ENCODE data around the gene TNFRSF1A. TPM values are rescaled to one million over a fixed set of nuclear protein-coding genes. Genes with fewer than 3 reads are reported as not detected.

The TNFRSF1A gene
- total and polyA plus RNA-seq, 2 of the 13 experiments (the other 11 are each of a cell fraction or from before 2014, with no cell fraction given) = 41.5 to 61.2 TPM

GRCh38 chr12:6336079-6336888 is 5.6 kb downstream of the TNFRSF1A start (continued):
- TF ChIP-seq CSRNP1 (CRISPR knock-in tag; IDR thresholded peaks at IDR 0.05) (no peak), AHR (CRISPR knock-in tag; IDR thresholded peaks at IDR 0.05) (0 out of 2 replicates have a peak, but pooled peaks have one; percentile 38), PHF21A (CRISPR knock-in tag; IDR thresholded peaks at IDR 0.05) (peak; percentile 53), ZNF292 (CRISPR knock-in tag; IDR thresholded peaks at IDR 0.05; ENCODE audit: borderline replicate concordance, low read depth) (0 out of 2 replicates have a peak, but pooled peaks have one; percentile 33), ATF4 (CRISPR knock-in tag; IDR thresholded peaks at IDR 0.05) (no peak; a peak in 1 of 4 replicates), POGZ (CRISPR knock-in tag; IDR thresholded peaks at IDR 0.05) (peak; percentile 21; the same call in 1 of the 2 replicates), TRAFD1 (CRISPR knock-in tag; IDR thresholded peaks at IDR 0.05; ENCODE audit: borderline replicate concordance) (no peak), KLF11 (CRISPR knock-in tag; IDR thresholded peaks at IDR 0.05) (0 out of 2 replicates have a peak, but pooled peaks have one; percentile 42), ZC3H4 (CRISPR knock-in tag; IDR thresholded peaks at IDR 0.05; ENCODE audit: borderline replicate concordance) (no peak; the same call in 1 of the 2 replicates), TBP (CRISPR knock-in tag; IDR thresholded peaks at IDR 0.05) (no peak), MED13 (CRISPR knock-in tag; IDR thresholded peaks at IDR 0.05) (0 out of 2 replicates have a peak, but pooled peaks have one; percentile 7), SATB2 (CRISPR knock-in tag; IDR thresholded peaks at IDR 0.05) (no peak), ZNF788 (CRISPR knock-in tag; IDR thresholded peaks at IDR 0.05; ENCODE audit: borderline replicate concordance) (no peak), ZNF713 (CRISPR knock-in tag; IDR thresholded peaks at IDR 0.05) (no peak), ZSCAN31 (CRISPR knock-in tag; IDR thresholded peaks at IDR 0.05; ENCODE audit: low read depth) (no peak), ZBTB46 (CRISPR knock-in tag; IDR thresholded peaks at IDR 0.05; ENCODE audit: borderline replicate concordance) (no peak), TARDBP (CRISPR knock-in tag; IDR thresholded peaks at IDR 0.05) (peak; percentile 54; the same call in 1 of the 2 replicates), ZNF878 (CRISPR knock-in tag; IDR thresholded peaks at IDR 0.05) (no peak; the same call in 1 of the 2 replicates), TAF15 (IDR thresholded peaks at IDR 0.05; ENCODE audit: low read depth, low read length, poor library complexity, severe bottlenecking) (no peak), NFE2L2 (IDR thresholded peaks at IDR 0.05; ENCODE audit: low read length) (peak; percentile 91), FOXA3 (CRISPR knock-in tag; IDR thresholded peaks at IDR 0.05) (peak; percentile 47; the same call in 1 of the 2 replicates)
